ENCODE data around the gene CDK19.

The CDK19 gene

DNA sequence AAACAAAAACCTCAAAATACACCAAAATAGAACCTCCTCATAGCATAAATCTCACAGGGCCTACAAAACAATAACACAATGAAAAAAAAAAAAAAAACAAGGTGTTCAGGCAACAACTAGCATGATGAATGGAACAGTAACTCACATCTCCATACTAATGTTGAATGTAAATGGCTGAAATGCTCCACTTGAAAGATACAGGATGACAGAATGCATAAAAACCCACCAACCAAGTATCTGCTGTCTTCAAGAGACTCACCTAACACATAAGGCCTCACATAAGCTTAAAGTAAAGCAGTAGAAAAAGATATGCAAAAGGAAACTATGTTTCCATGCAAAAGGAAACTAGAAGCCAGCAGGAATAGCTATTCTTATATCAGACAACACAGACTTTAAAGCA, 121.3 kb downstream of the CDK19 start:
- no peak for DNase-seq

DNA sequence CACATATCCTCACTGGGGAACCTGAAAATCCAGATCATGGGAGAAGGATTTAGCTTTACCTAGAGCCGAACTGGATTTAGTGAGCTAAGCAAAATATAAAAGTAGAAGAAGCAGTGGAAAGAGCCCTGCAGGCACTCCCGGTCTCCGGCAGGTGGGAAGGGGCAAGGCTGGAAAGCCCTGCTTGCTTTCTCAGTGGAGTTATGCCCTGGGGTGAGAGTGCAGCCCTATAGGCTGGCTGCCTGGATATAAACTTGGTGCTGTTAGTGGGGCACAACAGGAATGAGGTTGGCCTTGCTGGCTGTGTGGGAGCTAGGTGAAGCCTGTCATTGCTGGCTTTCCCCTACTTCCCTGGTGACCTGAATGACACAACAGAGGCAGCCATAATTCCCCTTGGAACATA, 122.0 kb downstream of the CDK19 start:
- DNase-seq: no peak

DNA sequence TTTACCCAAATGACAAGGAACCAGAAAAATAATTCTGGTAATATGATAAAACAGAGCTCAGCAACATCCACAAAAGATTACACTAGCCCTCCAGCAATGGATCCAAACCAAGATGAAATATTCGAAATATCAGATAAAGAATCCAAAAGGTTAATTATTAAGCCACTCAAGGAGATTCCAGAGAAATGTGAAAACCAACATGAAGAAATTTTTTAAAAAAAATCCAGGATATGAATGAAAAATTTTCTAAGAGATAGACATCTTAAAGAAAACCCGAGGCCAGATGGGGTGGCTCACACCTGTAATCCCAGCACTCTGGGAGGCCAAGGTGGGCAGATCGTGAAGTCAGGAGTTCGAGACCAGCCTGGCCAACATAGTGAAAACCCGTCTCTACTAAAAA, 124.4 kb downstream of the CDK19 start:
- no peak for DNase-seq

DNA sequence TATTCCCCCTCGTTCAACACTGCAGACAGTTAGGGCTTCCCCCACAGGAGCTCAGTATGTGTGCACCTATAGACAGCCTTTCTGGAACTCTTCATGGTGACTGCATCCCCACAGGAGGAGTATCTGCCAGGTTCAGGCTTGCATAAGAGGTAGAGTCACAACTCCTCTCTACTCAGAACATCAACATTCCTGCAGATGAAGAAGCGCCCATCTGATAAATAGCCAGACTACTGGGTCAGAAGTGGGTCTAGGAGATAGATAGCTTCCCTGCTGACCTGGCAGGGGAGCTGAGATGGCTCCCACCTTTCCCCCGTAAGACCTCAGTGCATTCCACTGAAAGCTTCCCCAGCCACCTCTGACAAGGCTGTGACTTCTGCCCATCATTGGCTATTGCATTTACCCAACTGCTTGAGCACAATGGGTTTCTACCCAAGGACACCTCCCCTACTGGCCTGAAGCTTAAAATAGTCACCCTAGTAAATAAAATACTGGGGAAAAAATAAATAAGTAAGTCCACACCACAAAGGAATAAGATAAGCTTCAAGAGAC, 125.1 kb downstream of the CDK19 start:
- no peak for DNase-seq

DNA sequence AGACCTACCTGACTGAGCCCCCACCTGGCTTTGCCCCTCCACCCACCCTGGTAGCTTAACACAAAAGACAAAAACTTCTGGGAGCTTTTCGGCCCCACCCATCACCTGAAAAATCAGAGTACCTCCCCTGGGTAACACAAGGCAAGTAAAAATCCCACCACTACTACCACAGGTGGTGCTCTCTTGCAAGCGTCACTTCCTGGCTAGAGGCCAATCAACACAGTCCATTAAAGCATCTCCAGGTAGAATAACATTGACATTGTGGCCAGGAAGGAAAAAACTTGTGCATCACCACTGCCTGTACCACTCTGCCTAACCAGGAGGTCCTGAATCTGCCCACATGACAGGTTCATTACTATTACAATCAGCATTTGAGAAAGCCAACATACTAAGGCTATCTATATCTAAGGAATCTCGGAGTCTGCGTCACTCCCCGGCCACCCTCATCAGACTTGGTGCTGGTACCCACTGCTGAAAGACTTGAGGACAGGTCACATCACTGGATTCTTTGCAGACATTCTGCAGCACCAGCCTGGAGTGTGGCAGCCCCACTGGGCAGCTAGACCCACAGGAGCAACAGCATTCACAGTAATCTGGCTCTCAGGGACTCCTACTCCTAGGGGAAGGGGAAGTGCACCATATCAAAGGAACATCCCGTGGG, 125.9 kb downstream of the CDK19 start:
- DNase-seq: peak; percentile 16

DNA sequence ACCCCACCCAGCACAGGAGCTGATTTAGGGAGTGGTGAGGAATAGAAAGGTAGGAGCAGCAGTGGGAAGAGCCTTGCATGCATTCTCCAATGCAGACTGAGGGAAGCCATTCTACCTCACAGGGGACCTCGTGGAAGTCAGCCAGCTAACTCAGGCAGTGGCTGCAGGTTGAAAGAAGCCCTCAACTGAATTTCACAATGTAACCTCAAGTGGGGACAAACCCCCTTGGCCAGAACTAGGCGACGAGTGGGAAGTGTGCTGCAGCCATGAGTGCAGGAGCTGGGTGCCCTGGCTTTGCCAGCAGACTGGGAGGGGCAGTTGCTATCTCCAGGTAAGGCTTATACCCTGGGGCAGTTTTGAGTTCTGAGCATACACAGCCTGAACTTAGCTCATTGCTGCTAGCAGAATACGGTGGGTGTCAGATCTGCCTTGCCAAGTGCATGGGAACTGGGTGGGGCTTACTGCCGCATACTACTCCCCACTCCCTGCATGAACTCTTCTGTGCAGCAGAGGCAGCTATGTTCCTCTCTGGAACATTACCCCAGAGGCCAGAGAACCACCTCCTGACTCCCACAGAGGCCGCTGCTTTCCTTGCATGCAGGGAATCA, 126.5 kb downstream of the CDK19 start:
- no peak for DNase-seq

DNA sequence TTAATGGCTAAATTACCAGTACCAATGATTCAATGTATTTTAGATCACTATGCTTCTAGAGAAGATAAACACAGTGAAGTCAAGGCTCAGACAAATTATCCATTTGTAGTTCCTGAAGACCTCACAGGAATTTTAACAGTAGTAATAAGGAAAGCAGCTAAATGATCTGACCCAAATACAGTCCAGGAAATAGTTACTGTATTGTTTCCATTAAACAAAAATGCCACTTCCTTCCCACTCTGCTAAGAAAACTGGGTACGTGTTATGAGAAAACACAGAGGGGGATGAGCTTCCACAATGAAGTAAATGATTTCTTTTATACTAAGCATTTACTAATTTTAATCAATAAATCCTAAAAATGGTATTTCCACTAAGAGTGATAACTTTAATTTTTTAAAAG, 127.9 kb downstream of the CDK19 start:
- peak; percentile 17 for DNase-seq

DNA sequence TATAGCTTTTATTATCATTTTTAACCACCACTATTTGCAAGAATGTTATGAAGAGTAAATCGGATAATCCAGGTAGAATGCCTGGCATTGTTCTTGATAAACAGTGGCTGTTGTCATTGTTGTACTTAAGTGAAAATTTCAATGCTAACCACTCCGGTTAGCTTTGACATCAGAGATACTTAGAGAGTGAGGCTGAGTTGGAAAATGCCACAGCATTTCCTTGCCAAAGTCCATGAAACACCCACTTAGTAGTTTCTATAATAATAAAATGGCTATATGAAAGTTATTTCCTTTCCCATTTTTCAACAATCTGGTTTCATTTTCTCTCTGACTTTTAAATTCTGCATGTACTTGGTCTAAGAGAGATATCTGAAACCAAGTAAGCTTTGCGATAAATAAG, 132.0 kb downstream of the CDK19 start:
- DNase-seq: no peak

DNA sequence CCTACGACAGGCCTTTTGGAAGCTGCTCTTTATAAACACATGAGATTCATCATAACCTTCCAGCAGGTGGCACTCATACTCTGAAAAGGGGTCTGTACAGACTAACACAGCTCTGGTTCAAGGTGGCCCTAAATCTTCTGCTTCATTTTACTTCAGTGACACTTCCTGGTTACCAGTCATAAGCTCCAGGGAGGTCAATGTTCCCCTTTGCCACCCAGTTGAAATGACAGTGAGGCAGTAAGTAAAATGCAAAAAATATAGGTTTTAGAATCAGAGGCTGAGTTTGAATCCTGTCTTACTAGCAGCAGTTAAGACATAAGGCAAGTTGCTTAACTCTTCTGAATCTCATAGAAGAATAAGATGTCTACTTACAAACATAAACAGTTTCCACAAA, 132.8 kb downstream of the CDK19 start:
- DNase-seq: peak; percentile 85

DNA sequence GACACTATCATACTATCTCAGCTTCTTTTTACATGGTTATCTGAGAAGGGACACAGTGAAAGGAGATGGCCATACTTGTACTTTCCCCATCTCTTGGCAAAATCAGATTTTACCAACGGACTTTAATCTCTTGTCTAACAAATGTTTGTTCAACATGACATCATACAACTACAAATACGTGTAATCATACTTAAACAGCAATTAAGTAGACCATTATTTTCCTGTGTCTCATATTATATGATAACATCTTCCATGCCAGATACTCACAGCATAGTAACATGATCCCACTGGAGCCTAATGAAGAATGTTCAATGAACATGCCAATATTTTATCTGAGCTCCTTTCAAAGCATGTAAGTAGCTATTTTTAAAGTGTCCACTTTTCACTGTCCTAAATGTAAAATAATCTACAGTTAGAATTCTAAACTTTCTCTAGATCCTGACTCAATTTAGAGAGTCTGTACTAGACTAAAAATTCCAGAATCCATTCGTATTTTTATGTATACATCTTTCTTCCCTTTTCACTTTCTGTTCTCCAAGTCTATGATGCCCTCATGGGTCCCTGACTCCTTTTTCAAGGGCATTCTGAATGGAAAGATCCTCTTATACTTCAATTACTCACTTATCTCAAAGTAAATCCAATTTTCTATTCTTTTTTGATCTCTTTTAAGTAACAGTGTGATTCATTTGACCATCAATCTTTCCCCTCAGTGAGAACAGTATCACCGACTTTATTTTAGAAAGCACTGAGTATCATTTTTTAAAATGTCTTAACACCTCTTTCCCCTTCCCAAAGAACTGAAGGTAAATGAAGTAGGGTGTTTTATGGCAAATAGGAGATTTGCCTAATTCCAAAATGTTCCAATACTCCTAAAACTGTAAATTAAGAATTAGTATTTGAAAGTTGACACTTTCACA, 133.5 kb downstream of the CDK19 start:
- no peak for DNase-seq

DNA sequence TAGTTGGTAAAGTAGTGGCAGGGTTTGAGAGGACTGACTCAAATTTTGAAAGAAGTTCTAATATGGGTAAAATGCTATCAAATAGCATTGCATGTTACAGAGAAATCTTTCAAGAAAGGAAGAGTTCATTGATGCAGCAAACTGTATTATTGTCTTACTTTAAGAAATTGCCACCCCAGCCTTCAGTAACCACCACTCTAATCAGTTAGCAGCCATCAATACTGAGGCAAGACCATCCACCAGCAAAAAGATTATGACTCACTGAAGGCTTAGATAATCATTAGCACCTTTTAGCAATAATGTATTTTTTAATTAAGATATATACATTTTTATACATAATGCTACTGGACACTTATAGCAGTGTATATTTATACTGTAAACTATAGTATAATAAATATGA, 138.9 kb downstream of the CDK19 start:
- no peak for DNase-seq

DNA sequence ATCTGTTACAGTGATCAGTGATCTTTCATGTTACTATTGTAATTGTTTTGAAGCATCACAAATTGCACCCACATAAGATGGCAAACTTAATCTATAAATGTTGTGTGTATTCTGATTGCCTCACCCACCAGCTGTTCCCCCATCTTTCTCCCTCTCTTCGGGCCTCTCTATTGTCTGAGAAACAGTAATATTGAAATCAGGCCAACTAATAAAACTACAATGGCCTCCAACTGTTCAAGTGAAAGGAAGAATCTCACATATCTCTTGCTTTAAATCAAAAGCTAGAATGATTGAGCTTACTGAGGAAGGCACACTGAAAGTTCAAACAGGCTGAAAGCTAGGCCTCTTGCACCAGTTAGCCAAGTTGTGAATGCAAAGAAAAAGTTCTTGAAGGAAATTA, 141.2 kb downstream of the CDK19 start:
- DNase-seq: no peak

DNA sequence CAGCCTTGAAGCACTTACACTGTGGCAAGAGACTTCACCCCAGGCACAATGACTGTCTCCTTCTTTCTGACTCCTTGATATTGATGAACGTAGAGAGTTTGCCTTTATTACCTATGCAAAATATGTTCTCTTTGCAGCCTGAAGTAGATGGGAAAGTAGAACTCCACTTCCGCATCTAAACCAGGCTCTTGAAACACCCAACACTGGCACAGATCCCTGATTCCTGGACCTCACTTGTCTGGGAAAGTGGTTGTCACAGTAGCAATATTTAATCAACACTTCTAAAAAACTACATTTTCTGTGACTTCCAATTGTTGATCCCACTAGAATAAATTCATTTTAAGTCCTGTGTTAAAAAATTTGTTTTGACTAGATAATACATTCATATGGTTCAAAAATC, 143.1 kb downstream of the CDK19 start:
- no peak for DNase-seq

DNA sequence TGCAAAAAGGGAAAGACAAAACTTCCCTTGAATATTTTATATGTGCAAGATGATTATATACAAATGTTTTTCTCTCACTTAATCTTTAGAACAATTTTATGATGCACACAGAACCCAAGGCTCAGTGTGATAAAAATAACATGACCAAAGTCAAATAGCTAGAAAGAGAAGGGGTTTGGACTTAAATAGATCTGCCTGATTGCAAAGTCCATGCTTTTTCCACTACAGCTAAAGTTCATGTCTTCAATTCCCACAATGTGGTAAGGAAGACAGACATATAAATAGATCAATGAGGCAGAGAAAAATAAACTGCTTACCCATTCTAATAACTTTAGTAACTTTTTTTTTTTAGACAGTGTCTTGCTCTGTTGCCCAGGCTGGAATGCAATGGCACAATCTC, 143.8 kb downstream of the CDK19 start:
- DNase-seq: no peak

DNA sequence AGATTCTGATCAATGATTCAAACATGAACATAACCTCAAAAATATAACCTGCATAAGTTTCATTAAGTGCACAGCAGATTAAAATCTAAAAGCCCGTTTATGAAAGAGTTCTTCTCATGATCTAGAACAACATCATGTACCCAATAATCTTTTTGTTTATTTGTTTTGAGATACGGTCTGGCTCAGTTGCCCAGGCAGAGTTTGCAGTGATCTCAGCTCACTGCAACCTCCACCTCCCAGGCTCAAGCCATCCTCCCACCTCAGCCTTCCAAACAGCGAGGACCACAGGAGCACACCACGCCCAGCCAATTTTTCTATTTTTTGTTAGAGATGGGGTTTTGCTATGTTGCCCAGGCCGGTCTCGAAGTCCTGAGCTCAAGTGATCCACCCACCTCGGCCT, 149.7 kb downstream of the CDK19 start:
- no peak for DNase-seq

DNA sequence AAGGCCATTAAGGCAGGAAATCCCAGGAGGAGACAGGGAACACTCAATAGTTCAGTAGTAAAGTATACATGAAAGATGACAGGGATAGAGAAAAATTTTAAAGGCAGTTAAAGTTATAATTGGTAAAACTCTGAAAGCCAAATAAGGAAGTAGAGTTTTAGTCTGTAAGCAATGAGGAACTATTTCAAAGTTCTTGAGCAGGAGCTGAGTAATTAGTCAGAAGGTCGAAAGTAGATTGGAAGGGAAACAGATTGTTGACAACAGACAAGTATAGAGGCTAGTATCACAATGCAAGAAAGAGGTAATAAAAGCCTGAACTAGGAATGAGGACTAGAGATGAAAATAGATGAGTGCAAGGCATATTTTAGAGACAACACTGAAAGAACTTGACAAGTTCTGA, 150.3 kb downstream of the CDK19 start:
- no peak for DNase-seq

DNA sequence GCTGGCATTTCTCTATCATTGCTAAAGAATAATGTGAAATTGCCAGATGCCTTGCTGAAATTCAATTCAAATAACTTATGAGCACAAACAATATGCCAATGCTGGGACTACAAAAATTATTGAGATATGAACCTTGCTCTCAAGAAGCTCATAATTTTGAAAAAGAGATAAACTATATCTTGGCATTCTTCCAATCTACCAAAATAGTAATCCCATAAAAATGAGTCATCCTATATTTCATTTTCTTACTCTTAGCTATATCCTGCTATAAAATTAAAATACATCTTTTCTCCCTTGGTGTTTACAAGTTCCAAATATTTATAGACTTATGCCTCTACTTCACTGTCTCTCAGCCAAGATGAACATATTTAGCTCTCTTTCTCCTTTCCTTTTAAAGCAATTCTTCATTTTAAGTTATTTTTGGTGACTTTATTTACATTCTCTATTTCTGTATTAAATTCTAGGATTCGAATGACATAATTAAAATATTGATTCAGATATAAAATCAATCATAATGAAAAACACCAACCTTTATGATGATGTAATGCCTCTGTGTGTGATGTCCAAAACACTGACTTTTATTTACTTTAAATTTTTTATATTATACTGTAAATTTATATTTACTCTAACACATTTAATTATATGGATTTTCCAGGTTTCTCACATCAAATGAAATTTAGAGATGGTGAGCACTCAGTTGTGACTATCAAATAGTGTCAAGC, 152.6 kb downstream of the CDK19 start:
- DNase-seq: no peak

DNA sequence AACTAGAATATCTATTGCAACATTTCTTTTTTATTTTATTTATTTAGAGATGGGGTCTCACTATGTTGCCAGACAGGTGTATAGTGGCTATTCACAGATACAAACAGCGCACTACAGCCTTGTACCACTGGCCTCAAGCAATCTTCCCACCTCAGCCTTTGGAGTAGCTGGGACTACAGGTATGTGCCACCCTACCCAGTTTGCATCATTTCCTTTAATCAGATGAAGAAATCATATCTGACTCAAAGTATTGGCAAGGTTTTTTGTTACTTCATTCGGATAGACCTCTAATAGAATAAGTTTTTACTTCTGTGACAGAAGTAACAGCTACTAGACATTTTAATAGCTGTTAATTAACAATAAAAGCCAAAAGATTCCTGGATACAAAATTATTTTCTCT, 153.9 kb downstream of the CDK19 start:
- no peak for DNase-seq

DNA sequence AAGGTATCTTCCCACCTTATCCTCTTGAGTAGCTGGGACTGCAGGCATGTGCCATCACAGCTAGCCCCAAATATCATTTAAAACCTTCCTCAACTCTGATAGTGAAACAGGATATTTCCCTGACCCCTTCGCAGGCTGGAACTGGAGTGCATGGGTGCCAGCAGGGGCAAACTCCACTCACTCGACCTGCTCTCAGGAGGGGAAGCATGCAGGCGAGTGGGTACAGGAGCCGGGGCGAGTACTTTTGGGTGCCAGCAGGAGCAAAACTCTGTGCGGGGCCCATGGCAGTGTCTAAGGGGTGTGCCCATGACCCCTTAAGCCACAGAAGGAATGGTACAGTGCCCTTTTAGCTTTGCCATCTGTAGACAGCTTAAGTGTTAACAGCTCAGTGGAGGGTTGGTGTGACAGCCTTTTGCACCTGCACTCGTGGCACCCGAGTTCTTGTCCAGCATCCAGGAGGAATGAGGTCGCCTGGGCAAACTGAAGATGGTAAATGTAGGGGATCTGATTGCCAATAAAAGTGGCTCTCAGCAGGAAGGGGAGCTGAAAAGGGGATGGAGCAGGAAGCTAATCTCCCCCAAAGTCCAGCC, 155.1 kb downstream of the CDK19 start:
- DNase-seq: no peak

DNA sequence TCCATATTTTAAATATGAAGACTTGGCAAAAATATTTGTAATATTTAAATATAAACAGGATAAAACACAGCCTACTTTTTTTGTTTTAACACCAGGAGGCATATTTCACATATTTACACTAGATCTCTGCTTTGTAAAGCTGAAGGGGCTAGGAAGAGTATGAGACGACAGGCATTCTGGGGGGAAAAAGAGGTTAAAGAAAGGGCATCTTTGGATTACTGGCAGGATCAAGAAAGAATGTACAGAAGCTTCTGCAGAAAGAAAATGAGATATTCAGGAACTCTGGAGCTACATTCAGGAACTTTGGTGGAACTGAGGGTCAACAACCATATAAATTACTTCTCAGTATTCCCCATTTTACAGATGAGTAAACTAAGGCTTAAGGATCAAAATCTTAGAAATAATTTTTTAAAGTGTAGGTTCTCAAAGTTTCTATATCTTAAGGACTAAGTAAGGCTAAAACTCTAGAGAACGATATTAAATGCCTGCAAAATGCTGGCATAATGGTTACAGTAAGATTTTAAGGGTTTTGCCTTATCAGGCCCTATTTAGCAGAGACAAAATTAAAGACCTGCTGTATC, 156.5 kb downstream of the CDK19 start:
- no peak for DNase-seq

DNA sequence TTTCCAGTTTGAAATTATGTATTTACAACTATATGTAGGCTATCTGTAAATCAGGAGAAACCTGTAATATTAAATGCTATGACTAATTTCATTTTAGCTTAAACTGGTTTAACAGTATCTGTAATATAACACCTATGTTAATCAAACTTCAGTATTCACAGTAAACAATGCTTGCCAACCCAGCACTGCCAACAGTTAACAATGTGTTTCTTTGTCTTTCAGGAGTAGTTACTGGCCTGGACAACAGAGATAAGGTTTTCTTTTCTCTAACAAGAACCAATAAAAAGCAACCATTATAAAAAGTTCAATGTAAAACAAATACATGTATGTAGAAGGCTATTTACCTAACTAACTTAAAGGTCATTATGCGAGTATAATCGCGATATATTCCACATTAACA, 158.8 kb downstream of the CDK19 start:
- no peak for DNase-seq

DNA sequence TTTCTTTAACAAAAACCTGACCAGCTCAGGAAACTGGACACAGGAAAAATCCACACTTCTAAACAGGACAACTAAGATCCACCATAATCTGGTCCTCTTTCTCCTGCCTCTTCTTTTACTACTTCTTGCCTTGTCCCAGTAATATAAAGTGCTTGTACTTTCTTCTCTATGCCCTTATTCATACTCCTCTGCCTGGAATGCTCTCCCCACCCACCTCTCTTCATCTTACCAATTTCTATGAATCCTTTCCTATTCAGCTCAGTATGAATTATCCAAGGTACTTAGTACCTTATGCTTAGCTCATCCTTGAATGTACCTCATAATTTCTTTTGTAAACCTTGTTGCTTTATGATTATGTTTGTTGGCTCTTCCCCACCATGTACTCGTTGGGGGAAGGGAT, 159.4 kb downstream of the CDK19 start:
- no peak for DNase-seq
